Thyroid gland (tissue), 4 donors: ENCODE measurements around the gene FAM171A2. TPM values are rescaled to one million over a fixed set of nuclear protein-coding genes. Genes with fewer than 3 reads are reported as not detected.

Experiments
- DNase-seq, 2 donors: peaks; one replicate each; pipeline ENCODE4 v3.0.0-alpha.2; 2019
- H3K27ac ChIP-seq, 3 donors: fragments of 200-600 bp; sonication (generic); 1 replicate in 2 of 3; 2 replicates in 1 of 3; pipeline ENCODE4 v1.5.1; 2016 to 2019; ENCODE audit warnings: mild to moderate bottlenecking in 1 of 3, moderate library complexity in 1 of 3
- H3K27me3 ChIP-seq: fragments of 200-600 bp; sonication (generic); one replicate; pipeline ENCODE4 v1.5.1; 2019
- H3K36me3 ChIP-seq, 2 donors: fragments of 200-600 bp; sonication (generic); one replicate each; pipeline ENCODE4 v1.5.1; 2016 to 2019
- H3K4me1 ChIP-seq, 2 donors: fragments of 200-600 bp; sonication (generic); one replicate each; pipeline ENCODE4 v1.5.1; 2017 to 2019
- H3K4me3 ChIP-seq, 3 donors: fragments of 200-600 bp; sonication (generic); replicated peaks in 1 of 3; 1 replicate in 2 of 3; 2 replicates in 1 of 3; pipeline ENCODE4 v1.5.1; 2016; ENCODE audit warnings: mild to moderate bottlenecking in 1 of 3
- H3K9me3 ChIP-seq: fragments of 200-600 bp; sonication (generic); one replicate; pipeline ENCODE4 v1.5.1; 2017
- POLR2A ChIP-seq, 2 donors: fragments of 450-650 bp; IDR thresholded peaks; one replicate each; pipeline ENCODE4 v1.6.1; 2017; ENCODE audit warnings: antibody characterized with exemption in 2 of 2, mild to moderate bottlenecking in 2 of 2, moderate library complexity in 1 of 2
- WGBS, 2 donors: methylation state at CpG; one replicate each; pipeline ENCODE4 v1.1.5; 2017; 5-methylcytosine and 5-hydroxymethylcytosine counted together
- intact Hi-C: fragments of 100-400 bp; cut with DNase I; formaldehyde crosslinking; loops from one replicate; pipeline ENCODE4 v1.15.1; 2023
- total RNA-seq, 4 donors: library from RNA; depleted of rRNA; stranded (reverse); fragments of >200 nt; gene quantifications; one replicate each; pipeline ENCODE4 v1.2.3, GENCODE V29; 2016
- TF ChIP-seq, protein P1 (sequence below), 6 experiments: fragments of 200-600 bp in 3 of 6; fragments of 450-650 bp in 3 of 6; sonication (generic) in 3 of 6; IDR thresholded peaks; one replicate each; pipeline ENCODE4 v1.5.1; 2016 to 2019; ENCODE audit warnings: antibody characterized with exemption in 6 of 6, mild to moderate bottlenecking in 2 of 6, inconsistent platforms in 1 of 6, moderate library complexity in 1 of 6

The FAM171A2 gene
- total RNA-seq, 4 donors from 2014 or later = 7.1 to 15.0 (median 10.4) TPM

DNA sequence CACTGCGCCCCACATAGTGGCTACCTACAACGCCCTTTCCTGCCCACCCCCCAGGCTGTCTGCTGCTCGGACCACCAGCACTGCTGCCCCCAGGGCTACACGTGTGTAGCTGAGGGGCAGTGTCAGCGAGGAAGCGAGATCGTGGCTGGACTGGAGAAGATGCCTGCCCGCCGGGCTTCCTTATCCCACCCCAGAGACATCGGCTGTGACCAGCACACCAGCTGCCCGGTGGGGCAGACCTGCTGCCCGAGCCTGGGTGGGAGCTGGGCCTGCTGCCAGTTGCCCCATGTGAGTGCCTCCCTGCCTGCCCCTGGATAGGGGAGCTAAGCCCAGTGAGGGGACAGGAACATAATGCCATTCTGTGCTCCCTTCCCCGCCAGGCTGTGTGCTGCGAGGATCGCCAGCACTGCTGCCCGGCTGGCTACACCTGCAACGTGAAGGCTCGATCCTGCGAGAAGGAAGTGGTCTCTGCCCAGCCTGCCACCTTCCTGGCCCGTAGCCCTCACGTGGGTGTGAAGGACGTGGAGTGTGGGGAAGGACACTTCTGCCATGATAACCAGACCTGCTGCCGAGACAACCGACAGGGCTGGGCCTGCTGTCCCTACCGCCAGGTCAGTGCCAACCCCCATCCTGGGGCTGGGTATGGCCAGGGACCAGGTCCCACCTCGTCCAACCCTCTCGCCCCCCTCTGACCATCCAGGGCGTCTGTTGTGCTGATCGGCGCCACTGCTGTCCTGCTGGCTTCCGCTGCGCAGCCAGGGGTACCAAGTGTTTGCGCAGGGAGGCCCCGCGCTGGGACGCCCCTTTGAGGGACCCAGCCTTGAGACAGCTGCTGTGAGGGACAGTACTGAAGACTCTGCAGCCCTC lies 11.5 kb downstream of the FAM171A2 start:
- WGBS, 2 donors = 88 to 89% methylated on average over 19 to 24 of the region's 36 CpGs
- DNase-seq = no peak
- no peak overlapping the region for H3K4me3 ChIP-seq
- H3K36me3 ChIP-seq = peaks cover 27 to 30% of the 10 kb centered on the region in 2 donors
- no peaks in the 10 kb centered on the region for H3K27me3 ChIP-seq
- intact Hi-C loops = no loop called here
- H3K27ac ChIP-seq = no peak overlapping the region
- H3K4me1 ChIP-seq = no peaks in the 10 kb centered on the region
- no peaks in the 10 kb centered on the region for H3K9me3 ChIP-seq
- TF ChIP-seq, protein P1, sequence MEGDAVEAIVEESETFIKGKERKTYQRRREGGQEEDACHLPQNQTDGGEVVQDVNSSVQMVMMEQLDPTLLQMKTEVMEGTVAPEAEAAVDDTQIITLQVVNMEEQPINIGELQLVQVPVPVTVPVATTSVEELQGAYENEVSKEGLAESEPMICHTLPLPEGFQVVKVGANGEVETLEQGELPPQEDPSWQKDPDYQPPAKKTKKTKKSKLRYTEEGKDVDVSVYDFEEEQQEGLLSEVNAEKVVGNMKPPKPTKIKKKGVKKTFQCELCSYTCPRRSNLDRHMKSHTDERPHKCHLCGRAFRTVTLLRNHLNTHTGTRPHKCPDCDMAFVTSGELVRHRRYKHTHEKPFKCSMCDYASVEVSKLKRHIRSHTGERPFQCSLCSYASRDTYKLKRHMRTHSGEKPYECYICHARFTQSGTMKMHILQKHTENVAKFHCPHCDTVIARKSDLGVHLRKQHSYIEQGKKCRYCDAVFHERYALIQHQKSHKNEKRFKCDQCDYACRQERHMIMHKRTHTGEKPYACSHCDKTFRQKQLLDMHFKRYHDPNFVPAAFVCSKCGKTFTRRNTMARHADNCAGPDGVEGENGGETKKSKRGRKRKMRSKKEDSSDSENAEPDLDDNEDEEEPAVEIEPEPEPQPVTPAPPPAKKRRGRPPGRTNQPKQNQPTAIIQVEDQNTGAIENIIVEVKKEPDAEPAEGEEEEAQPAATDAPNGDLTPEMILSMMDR (IDR thresholded peaks at IDR 0.05) = no peak
- no peak for TF ChIP-seq POLR2A (IDR thresholded peaks at IDR 0.05)

GRCh38 chr17:44351464-44351863 lies 12.2 kb downstream of the FAM171A2 start:
- no peaks in the 10 kb centered on the region for H3K27me3 ChIP-seq
- H3K27ac ChIP-seq = no peak overlapping the region
- WGBS, 2 donors = 93 to 100% methylated on average over 1 to 6 of the region's 8 CpGs
- peaks cover 27 to 30% of the 10 kb centered on the region in 2 donors for H3K36me3 ChIP-seq
- H3K9me3 ChIP-seq = no peaks in the 10 kb centered on the region
- TF ChIP-seq, protein P1 (IDR thresholded peaks at IDR 0.05) = no peak
- TF ChIP-seq POLR2A (IDR thresholded peaks at IDR 0.05) = no peak
- peaks cover 0 to under 1% of the 10 kb centered on the region in 2 donors for H3K4me1 ChIP-seq
- no peak for DNase-seq
- H3K4me3 ChIP-seq = no peak overlapping the region
- intact Hi-C loops = no loop called here

GRCh38 chr17:44350733-44351226 lies 12.9 kb downstream of the FAM171A2 start:
- Histone ChIP-seq H3K4me3 (no peak overlapping the region), H3K36me3 (peaks cover 27 to 30% of the 10 kb centered on the region in 2 donors), H3K9me3 (no peaks in the 10 kb centered on the region), H3K4me1 (peaks cover 5 to 7% of the 10 kb centered on the region in 2 donors), H3K27ac (no peak overlapping the region), H3K27me3 (no peaks in the 10 kb centered on the region)
- intact Hi-C loops = no loop called here
- TF ChIP-seq, protein P1 (IDR thresholded peaks at IDR 0.05) = peak in 5 of 6 experiments; percentile 55 to 71 (median 68)
- no peak for TF ChIP-seq POLR2A (IDR thresholded peaks at IDR 0.05)
- DNase-seq = peak; percentile 68 to 71
- WGBS, 2 donors = 58 to 83% methylated on average over 2 to 5 of the region's 6 CpGs

GRCh38 chr17:44349553-44350070 lies 14.0 kb downstream of the FAM171A2 start:
- Histone ChIP-seq H3K27ac (no peak overlapping the region), H3K36me3 (peaks cover 27 to 30% of the 10 kb centered on the region in 2 donors), H3K4me3 (no peak overlapping the region), H3K9me3 (no peaks in the 10 kb centered on the region), H3K4me1 (peaks cover 6 to 9% of the 10 kb centered on the region in 2 donors), H3K27me3 (no peaks in the 10 kb centered on the region)
- 90 to 94% methylated on average over 9 to 12 of the region's 12 CpGs for whole genome bisulfite sequencing, 2 donors
- no peak for DNase-seq
- no peak for TF ChIP-seq POLR2A (IDR thresholded peaks at IDR 0.05)
- TF ChIP-seq, protein P1 (IDR thresholded peaks at IDR 0.05) = no peak
- intact Hi-C loops = loop anchor here (5.0 kb wide), 1 partner anchor 147 kb away; no protein-coding TSS in a partner anchor
